ENCODE measurements around the gene ZNF367.

ZNF367 gene

GRCh38 chr9:96418083-96418919, at the start of gene ZNF367:
TSS of gene ZNF367 (minus strand) at chr9:96418370. CDS start at chr9:96418032, 338 bp downstream.
- DNase-seq (ENCODE audit: low spot score) = peak; percentile 89

- DNase-seq (ENCODE audit: low spot score) = no peak
Measured at GRCh38 chr9:96467784-96468183, 49.6 kb upstream of the ZNF367 start.

- no peak for DNase-seq (ENCODE audit: low spot score)
Measured at GRCh38 chr9:96464426-96464825, 46.3 kb upstream of the ZNF367 start.

- no peak for DNase-seq (ENCODE audit: low spot score)
Measured at GRCh38 chr9:96462541-96462940, 44.4 kb upstream of the ZNF367 start.

GRCh38 chr9:96461336-96461735, 43.2 kb upstream of the ZNF367 start:
- DNase-seq (ENCODE audit: low spot score) = no peak

- no peak for DNase-seq (ENCODE audit: low spot score)
Measured at GRCh38 chr9:96460882-96461281, 42.7 kb upstream of the ZNF367 start.

- no peak for DNase-seq (ENCODE audit: low spot score)
Measured at GRCh38 chr9:96460470-96460869, 42.3 kb upstream of the ZNF367 start.

DNA sequence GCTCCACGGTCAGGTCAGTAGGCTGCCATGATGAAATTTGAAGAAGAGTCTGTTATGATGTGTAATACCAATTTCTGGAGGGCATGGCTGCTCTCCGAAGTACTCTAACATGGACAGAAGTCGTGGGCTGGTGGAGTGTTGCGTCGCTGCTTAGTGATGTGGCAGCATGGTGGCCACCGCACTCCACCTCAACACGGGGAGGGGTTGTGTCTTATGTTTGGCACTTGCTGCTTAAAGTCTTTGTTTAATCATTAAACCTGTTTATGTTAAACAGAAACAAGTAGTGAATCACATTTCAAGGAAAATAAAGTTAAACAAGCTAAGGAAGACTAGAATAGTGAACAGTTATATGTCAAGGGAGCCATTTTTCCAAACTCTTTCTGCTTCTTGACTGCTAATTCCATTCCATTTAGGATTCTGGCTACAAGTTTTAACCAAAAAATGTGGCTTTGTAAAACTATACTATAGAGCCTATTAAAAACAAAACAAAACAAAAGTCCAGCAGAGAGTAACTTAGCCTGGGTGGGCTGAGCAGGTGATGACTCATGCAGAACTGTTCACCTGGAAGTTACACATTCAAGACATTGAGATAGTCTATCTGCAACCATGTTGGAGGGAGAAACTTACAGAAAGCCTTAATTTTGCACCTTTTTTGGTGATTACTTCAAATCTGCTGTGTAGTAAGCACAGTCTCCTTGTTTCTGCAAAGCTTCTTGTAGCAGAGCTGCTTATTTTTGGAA, 41.3 kb upstream of the ZNF367 start:
- no peak for DNase-seq (ENCODE audit: low spot score)

DNA sequence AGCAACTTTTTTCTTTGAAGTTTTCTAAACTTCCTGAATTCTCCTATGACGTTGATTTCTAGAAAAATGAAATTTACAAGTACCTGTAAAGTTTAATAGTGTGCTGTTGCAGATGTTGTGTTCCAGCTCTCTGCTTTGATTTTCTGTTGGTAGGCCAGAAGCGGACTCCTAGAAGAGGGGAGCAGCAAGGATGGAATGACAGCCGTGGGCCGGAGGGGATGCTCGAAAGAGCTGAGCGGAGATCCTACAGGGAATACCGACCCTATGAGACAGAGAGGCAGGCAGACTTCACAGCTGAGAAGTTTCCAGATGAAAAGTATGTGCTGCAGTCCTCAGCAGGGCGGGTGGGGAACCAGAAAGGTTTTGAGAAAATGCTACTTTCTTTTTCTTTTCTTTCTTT, 40.1 kb upstream of the ZNF367 start:
- no peak for DNase-seq (ENCODE audit: low spot score)

DNA sequence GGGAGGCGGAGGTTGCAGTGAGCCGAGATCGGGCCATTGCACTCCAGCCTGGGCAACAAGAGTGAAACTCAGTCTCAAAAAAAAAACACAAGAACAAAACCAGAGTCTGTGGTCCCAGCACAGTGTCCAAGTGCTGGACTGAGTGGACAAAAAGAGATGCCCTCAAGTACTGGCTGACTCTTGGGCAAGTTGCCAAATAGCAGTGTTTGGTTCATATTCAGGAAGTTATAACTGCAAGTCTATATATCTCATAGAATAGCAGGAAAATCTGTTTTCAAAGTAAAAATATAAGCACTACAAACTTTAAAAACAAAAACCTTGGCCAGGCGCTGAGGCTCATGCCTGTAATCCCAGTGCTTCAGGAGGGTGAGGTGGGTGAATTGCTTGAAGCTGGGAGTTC, 39.1 kb upstream of the ZNF367 start:
- no peak for DNase-seq (ENCODE audit: low spot score)

- no peak for DNase-seq (ENCODE audit: low spot score)
Measured at GRCh38 chr9:96453625-96454024, 35.5 kb upstream of the ZNF367 start.

GRCh38 chr9:96450613-96451528, 32.7 kb upstream of the ZNF367 start:
- no peak for DNase-seq (ENCODE audit: low spot score)

GRCh38 chr9:96449845-96450612, 31.9 kb upstream of the ZNF367 start, which contains the start of gene HABP4:
TSS of gene HABP4 (plus strand) at chr9:96450169. CDS start at chr9:96450280, 111 bp downstream.
- peak; percentile 91 for DNase-seq (ENCODE audit: low spot score)

GRCh38 chr9:96449523-96449844, 31.3 kb upstream of the ZNF367 start:
- DNase-seq (ENCODE audit: low spot score) = no peak

DNA sequence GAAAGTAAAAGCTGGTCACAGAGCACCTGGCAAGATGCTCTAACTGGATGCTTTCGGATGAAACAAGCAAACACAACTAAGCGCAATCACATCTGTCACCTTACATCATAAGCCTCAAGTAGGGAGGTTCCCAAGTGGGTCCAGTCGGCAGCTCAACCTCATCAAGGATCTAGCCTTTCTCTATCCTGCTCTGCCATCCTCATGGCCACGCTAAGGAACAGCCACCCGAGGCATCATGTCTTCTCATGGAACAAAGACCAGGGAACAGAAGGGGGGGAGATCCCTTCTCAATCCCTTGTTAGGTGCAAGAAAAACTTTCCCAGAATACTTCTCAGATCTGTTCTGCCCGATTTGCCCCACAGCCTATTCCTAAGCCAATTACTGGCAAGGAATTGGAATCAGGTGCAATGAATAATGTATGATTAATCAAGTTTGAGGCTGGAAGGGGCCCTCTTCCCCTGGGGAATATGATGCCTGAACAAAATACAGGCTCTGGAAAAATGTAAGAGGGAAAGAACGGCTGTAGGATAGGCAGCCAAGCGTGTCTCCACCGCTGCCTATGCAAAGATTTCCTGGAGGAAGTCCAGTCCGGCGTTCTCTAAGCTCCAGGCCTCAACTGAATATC, 30.5 kb upstream of the ZNF367 start:
- no peak for DNase-seq (ENCODE audit: low spot score)

GRCh38 chr9:96447406-96447805, 29.2 kb upstream of the ZNF367 start:
- DNase-seq (ENCODE audit: low spot score) = no peak

GRCh38 chr9:96442491-96442890, 24.3 kb upstream of the ZNF367 start:
- no peak for DNase-seq (ENCODE audit: low spot score)

- DNase-seq (ENCODE audit: low spot score) = peak; percentile 60
Measured at GRCh38 chr9:96441798-96442445, 23.8 kb upstream of the ZNF367 start.

DNA sequence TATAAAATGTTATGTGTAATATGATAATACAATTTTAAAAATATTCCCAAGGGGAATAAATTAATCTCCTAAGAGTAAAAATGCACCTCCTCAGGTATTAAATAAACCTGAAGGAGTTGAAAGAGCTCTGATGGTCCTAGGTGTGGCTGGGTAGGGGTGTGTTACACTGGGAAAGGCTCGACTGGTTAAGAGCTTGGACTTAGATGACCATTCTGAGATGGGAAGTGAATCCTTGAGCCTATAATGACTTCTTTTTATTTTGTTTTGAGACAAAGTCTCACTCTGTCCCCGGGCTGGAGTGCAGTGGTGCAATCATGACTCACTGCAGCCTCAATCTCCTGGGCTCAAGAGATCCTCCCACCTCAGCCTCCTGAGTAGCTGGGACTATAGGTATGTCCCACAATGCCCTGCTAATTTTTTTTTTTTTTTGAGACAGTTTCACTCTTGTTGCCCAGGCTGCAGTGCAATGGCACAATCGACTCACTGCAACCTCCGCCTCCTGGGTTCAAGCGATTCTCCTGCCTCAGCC, 22.6 kb upstream of the ZNF367 start:
- no peak for DNase-seq (ENCODE audit: low spot score)

GRCh38 chr9:96437454-96437853, 19.3 kb upstream of the ZNF367 start:
- DNase-seq (ENCODE audit: low spot score) = no peak
